HepG2 (cell line): ENCODE data around the gene PAIP2. TPM values are rescaled to one million over a fixed set of nuclear protein-coding genes. Genes with fewer than 3 reads are reported as not detected.

ENCODE experiments used
- GATAD1 ChIP-seq: IDR thresholded peaks from 2 replicates; pipeline ENCODE4 v1.6.1; 2016; ENCODE audit warnings: missing genetic modification reagents, missing compliant biosample characterization
- MATR3 ChIP-seq: sonication (generic); formaldehyde crosslinking; IDR thresholded peaks from 2 replicates; pipeline ENCODE4 v1.4.0; 2020; ENCODE audit warnings: missing genetic modification reagents
- MLLT10 ChIP-seq: sonication (generic); formaldehyde crosslinking; IDR thresholded peaks from 2 replicates; pipeline ENCODE4 v1.4.0; 2020; ENCODE audit warnings: missing genetic modification reagents
- ZNF33A ChIP-seq: sonication (generic); formaldehyde crosslinking; IDR thresholded peaks from 2 replicates; pipeline ENCODE4 v1.5.1; 2020; ENCODE audit warnings: missing genetic modification reagents, mild to moderate bottlenecking, moderate library complexity, borderline replicate concordance
- ZNF383 ChIP-seq: sonication (generic); formaldehyde crosslinking; IDR thresholded peaks from 2 replicates; pipeline ENCODE4 v1.4.0; 2020; ENCODE audit warnings: missing genetic modification reagents, mild to moderate bottlenecking, borderline replicate concordance
- ZNF562 ChIP-seq: sonication (generic); formaldehyde crosslinking; IDR thresholded peaks from 2 replicates; pipeline ENCODE4 v1.8.0; 2022; ENCODE audit warnings: missing genetic modification reagents, borderline replicate concordance
- ZNF614 ChIP-seq: IDR thresholded peaks from 2 replicates; pipeline ENCODE4 v1.6.1; 2018; ENCODE audit warnings: missing biosample characterization, missing genetic modification reagents, inconsistent platforms, borderline replicate concordance
- ZNF670 ChIP-seq: sonication (generic); formaldehyde crosslinking; IDR thresholded peaks from 2 replicates; pipeline ENCODE4 v1.8.0; 2022; ENCODE audit warnings: mild to moderate bottlenecking, missing genetic modification reagents, borderline replicate concordance
- ZNF776 ChIP-seq: sonication (generic); formaldehyde crosslinking; IDR thresholded peaks from 2 replicates; pipeline ENCODE4 v1.4.0; 2020; ENCODE audit warnings: mild to moderate bottlenecking, missing genetic modification reagents
- ZNF777 ChIP-seq: sonication (generic); formaldehyde crosslinking; IDR thresholded peaks from 2 replicates; pipeline ENCODE4 v1.4.0; 2020; ENCODE audit warnings: missing genetic modification reagents
- polyA plus RNA-seq, 8 experiments: library from polyadenylated mRNA; depleted of rRNA in 3 of 8; stranded (reverse) in 7 of 8; unstranded in 1 of 8; fragments of >200 nt; fragmentation: Illumina TruSeq in 4 of 8; extraction: Trizol in 4 of 8; gene quantifications; 2 replicates each; pipeline versions ENCODE4 v1.2.1 to v1.2.3, GENCODE V29; 2011 to 2016; ENCODE audit warnings: low read depth in 4 of 8, missing spikeins in 1 of 8, mixed read lengths in 1 of 8; ENCODE audit not compliant: insufficient read depth in 1 of 8
- total RNA-seq, 5 experiments: library from RNA; depleted of rRNA; stranded (reverse); fragments of >200 nt; fragmentation: Illumina TruSeq; extraction: Trizol; gene quantifications; 2 replicates each; pipeline ENCODE4 v1.2.3, GENCODE V29; 2016; ENCODE audit warnings: low read depth in 1 of 5
- TF ChIP-seq, protein P1 (sequence below): sonication (generic); formaldehyde crosslinking; IDR thresholded peaks from 2 replicates; pipeline ENCODE4 v1.4.0; 2020; ENCODE audit warnings: mild to moderate bottlenecking, missing genetic modification reagents
- TF ChIP-seq, protein P2 (sequence below): IDR thresholded peaks from 2 replicates; pipeline ENCODE4 v1.6.1; 2016; ENCODE audit warnings: missing biosample characterization, missing genetic modification reagents, low read depth
- TF ChIP-seq, protein P3 (sequence below): sonication (generic); formaldehyde crosslinking; conservative IDR thresholded peaks from 2 replicates; pipeline ENCODE4 v1.4.0; 2020; ENCODE audit warnings: missing genetic modification reagents
- TF ChIP-seq, protein P4 (sequence below): sonication (generic); formaldehyde crosslinking; IDR thresholded peaks from 2 replicates; pipeline ENCODE4 v1.9.0; 2022; ENCODE audit warnings: missing genetic modification reagents, mild to moderate bottlenecking, borderline replicate concordance
- TF ChIP-seq, protein P5 (sequence below): IDR thresholded peaks from 2 replicates; pipeline ENCODE4 v1.6.1; 2016; ENCODE audit warnings: low read depth, control low read depth
- TF ChIP-seq, protein P6 (sequence below), 2 experiments: IDR thresholded peaks; 2 replicates each; pipeline ENCODE4 v1.6.1; 2011 to 2012; ENCODE audit warnings: low read length in 2 of 2, borderline replicate concordance in 1 of 2, low read depth in 1 of 2, mild to moderate bottlenecking in 1 of 2, moderate library complexity in 1 of 2

The PAIP2 gene
- total and polyA plus RNA-seq, 2 of the 13 experiments (the other 11 are each of a cell fraction or from before 2014, with no cell fraction given) = 61.5 to 76.3 TPM

DNA sequence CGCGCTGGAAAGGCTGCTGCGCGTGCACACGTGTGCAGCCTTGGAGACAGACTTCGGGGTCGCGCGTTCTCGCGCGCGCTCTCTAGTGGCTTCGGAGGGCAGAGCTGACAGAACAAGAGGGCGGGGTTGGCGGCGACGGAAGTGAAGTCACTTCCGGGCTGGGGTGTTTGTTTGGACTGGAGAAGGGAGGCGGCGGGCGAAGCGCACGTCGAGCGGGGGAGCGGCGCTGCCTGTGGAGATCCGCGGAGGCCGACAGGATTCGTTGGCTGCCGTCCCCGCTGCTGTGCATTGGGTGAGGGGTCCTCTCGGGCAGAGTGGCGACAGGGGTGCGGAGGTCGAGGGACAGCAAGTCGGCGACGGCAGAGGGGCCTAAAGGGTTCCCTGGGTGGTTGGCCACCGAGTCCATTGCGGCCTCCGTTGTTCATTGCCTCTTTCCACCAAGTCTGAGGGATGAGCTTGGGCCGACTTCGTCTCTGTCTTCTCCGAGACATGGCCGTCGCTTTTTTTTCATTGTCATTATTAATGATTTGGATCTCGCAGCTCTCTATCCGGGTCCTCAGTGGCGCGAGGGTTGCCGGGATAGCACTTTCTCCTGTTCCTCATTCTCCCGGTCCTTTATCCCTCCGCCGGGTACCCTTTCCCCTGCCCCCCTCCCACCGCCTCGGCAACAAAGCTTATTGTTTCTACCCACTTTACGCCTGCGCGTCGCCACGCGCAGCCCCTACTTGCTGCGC is at the start of gene PAIP2 (continued):
- TF ChIP-seq, protein P1, sequence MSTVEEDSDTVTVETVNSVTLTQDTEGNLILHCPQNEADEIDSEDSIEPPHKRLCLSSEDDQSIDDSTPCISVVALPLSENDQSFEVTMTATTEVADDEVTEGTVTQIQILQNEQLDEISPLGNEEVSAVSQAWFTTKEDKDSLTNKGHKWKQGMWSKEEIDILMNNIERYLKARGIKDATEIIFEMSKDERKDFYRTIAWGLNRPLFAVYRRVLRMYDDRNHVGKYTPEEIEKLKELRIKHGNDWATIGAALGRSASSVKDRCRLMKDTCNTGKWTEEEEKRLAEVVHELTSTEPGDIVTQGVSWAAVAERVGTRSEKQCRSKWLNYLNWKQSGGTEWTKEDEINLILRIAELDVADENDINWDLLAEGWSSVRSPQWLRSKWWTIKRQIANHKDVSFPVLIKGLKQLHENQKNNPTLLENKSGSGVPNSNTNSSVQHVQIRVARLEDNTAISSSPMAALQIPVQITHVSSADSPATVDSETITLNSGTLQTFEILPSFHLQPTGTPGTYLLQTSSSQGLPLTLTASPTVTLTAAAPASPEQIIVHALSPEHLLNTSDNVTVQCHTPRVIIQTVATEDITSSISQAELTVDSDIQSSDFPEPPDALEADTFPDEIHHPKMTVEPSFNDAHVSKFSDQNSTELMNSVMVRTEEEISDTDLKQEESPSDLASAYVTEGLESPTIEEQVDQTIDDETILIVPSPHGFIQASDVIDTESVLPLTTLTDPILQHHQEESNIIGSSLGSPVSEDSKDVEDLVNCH (CRISPR knock-in tag) = peak; percentile 85; the same call in 1 of the 2 replicates
- TF ChIP-seq, protein P2, sequence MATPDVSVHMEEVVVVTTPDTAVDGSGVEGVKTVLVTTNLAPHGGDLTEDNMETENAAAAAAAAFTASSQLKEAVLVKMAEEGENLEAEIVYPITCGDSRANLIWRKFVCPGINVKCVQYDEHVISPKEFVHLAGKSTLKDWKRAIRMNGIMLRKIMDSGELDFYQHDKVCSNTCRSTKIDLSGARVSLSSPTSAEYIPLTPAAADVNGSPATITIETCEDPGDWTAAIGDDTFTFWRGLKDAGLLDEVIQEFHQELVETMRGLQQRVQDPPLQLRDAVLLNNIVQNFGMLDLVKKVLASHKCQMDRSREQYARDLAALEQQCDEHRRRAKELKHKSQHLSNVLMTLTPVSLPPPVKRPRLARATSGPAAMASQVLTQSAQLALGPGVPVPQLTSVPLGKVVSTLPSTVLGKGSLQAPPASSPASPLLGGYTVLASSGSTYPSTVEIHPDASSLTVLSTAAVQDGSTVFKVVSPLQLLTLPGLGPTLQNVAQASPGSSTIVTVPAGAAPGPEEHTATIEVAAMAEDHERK (CRISPR knock-in tag) = no peak
- TF ChIP-seq ZNF33A (no peak), ZNF614 (peak; percentile 89; the same call in 1 of the 2 replicates), MATR3 (CRISPR knock-in tag) (no peak), ZNF562 (no peak), GATAD1 (CRISPR knock-in tag) (peak; percentile 80), ZNF776 (peak; percentile 97), ZNF777 (peak; percentile 94), ZNF670 (peak; percentile 82; the same call in 1 of the 2 replicates), MLLT10 (no peak), ZNF383 (CRISPR knock-in tag) (no peak; the same call in 1 of the 2 replicates)
- TF ChIP-seq, protein P3, sequence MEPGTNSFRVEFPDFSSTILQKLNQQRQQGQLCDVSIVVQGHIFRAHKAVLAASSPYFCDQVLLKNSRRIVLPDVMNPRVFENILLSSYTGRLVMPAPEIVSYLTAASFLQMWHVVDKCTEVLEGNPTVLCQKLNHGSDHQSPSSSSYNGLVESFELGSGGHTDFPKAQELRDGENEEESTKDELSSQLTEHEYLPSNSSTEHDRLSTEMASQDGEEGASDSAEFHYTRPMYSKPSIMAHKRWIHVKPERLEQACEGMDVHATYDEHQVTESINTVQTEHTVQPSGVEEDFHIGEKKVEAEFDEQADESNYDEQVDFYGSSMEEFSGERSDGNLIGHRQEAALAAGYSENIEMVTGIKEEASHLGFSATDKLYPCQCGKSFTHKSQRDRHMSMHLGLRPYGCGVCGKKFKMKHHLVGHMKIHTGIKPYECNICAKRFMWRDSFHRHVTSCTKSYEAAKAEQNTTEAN (CRISPR knock-in tag) = no peak; the same call in 1 of the 2 replicates
- TF ChIP-seq, protein P4, sequence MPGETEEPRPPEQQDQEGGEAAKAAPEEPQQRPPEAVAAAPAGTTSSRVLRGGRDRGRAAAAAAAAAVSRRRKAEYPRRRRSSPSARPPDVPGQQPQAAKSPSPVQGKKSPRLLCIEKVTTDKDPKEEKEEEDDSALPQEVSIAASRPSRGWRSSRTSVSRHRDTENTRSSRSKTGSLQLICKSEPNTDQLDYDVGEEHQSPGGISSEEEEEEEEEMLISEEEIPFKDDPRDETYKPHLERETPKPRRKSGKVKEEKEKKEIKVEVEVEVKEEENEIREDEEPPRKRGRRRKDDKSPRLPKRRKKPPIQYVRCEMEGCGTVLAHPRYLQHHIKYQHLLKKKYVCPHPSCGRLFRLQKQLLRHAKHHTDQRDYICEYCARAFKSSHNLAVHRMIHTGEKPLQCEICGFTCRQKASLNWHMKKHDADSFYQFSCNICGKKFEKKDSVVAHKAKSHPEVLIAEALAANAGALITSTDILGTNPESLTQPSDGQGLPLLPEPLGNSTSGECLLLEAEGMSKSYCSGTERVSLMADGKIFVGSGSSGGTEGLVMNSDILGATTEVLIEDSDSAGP (CRISPR knock-in tag) = peak; percentile 74; the same call in 1 of the 2 replicates
- TF ChIP-seq, protein P5, sequence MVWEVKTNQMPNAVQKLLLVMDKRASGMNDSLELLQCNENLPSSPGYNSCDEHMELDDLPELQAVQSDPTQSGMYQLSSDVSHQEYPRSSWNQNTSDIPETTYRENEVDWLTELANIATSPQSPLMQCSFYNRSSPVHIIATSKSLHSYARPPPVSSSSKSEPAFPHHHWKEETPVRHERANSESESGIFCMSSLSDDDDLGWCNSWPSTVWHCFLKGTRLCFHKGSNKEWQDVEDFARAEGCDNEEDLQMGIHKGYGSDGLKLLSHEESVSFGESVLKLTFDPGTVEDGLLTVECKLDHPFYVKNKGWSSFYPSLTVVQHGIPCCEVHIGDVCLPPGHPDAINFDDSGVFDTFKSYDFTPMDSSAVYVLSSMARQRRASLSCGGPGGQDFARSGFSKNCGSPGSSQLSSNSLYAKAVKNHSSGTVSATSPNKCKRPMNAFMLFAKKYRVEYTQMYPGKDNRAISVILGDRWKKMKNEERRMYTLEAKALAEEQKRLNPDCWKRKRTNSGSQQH = peak; percentile 69
- TF ChIP-seq, protein P6, sequence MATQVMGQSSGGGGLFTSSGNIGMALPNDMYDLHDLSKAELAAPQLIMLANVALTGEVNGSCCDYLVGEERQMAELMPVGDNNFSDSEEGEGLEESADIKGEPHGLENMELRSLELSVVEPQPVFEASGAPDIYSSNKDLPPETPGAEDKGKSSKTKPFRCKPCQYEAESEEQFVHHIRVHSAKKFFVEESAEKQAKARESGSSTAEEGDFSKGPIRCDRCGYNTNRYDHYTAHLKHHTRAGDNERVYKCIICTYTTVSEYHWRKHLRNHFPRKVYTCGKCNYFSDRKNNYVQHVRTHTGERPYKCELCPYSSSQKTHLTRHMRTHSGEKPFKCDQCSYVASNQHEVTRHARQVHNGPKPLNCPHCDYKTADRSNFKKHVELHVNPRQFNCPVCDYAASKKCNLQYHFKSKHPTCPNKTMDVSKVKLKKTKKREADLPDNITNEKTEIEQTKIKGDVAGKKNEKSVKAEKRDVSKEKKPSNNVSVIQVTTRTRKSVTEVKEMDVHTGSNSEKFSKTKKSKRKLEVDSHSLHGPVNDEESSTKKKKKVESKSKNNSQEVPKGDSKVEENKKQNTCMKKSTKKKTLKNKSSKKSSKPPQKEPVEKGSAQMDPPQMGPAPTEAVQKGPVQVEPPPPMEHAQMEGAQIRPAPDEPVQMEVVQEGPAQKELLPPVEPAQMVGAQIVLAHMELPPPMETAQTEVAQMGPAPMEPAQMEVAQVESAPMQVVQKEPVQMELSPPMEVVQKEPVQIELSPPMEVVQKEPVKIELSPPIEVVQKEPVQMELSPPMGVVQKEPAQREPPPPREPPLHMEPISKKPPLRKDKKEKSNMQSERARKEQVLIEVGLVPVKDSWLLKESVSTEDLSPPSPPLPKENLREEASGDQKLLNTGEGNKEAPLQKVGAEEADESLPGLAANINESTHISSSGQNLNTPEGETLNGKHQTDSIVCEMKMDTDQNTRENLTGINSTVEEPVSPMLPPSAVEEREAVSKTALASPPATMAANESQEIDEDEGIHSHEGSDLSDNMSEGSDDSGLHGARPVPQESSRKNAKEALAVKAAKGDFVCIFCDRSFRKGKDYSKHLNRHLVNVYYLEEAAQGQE (IDR thresholded peaks at IDR 0.05; ENCODE audit: borderline replicate concordance in 1 of 2, low read depth in 1 of 2, low read length in 2 of 2) = no peak; a peak in 1 of 4 replicates
